Peyer's patch (tissue), 4 donors: ENCODE results near the gene CKAP2L.

ENCODE experiments used
- CTCF ChIP-seq, 6 experiments: fragments of 450-650 bp in 4 of 6; fragments of 200-600 bp in 2 of 6; sonication (generic) in 1 of 6; IDR thresholded peaks; one replicate each; pipeline ENCODE4 v1.5.1; 2017 to 2019; ENCODE audit warnings: antibody characterized with exemption in 6 of 6, mild to moderate bottlenecking in 3 of 6, moderate library complexity in 1 of 6
- POLR2A ChIP-seq, 2 donors: fragments of 450-650 bp; IDR thresholded peaks; one replicate each; pipeline ENCODE4 v1.5.1; 2017; ENCODE audit warnings: antibody characterized with exemption in 2 of 2, mild to moderate bottlenecking in 2 of 2, moderate library complexity in 2 of 2

- TF ChIP-seq CTCF (IDR thresholded peaks at IDR 0.05), result no peak
- TF ChIP-seq POLR2A (IDR thresholded peaks at IDR 0.05), result no peak
These were observed 49.4 kb downstream of the CKAP2L start for GRCh38 chr2:112714836-112715631.
